Esophagus squamous epithelium (tissue), 4 donors: Measurements from ENCODE around the gene ASGR2.

Experiments
- POLR2A ChIP-seq, 4 donors: fragments of 450-650 bp; IDR thresholded peaks; one replicate each; pipeline ENCODE4 v1.6.1; 2017; ENCODE audit warnings: antibody characterized with exemption in 4 of 4, mild to moderate bottlenecking in 4 of 4, moderate library complexity in 3 of 4
- TF ChIP-seq, protein P1 (sequence below), 6 experiments: fragments of 450-650 bp in 4 of 6; fragments of 200-600 bp in 2 of 6; sonication (generic) in 2 of 6; IDR thresholded peaks; one replicate each; pipeline ENCODE4 v1.5.1; 2016 to 2019; ENCODE audit warnings: antibody characterized with exemption in 6 of 6, mild to moderate bottlenecking in 4 of 6, moderate library complexity in 4 of 6

DNA sequence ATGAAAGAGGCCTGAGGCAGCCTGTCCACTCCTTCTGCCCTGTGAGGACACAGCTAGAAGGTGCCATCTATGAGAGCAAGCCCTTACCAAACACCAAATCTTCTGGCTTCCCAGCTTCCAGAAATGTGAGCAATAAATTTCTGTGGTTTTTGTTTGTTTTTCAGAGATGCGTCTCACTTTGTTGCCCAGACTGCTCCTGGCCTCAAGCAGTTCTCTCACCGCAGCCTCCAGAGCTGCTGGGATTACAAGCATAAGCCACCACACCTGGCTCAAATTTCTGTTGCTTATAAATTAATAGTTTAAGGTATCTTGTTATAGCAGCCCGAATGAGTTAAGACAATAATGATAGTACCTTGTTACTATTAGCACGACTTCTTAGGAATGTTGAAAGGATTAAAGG lies 58.2 kb downstream of the ASGR2 start:
- no peak for TF ChIP-seq POLR2A (IDR thresholded peaks at IDR 0.05)
- TF ChIP-seq, protein P1, sequence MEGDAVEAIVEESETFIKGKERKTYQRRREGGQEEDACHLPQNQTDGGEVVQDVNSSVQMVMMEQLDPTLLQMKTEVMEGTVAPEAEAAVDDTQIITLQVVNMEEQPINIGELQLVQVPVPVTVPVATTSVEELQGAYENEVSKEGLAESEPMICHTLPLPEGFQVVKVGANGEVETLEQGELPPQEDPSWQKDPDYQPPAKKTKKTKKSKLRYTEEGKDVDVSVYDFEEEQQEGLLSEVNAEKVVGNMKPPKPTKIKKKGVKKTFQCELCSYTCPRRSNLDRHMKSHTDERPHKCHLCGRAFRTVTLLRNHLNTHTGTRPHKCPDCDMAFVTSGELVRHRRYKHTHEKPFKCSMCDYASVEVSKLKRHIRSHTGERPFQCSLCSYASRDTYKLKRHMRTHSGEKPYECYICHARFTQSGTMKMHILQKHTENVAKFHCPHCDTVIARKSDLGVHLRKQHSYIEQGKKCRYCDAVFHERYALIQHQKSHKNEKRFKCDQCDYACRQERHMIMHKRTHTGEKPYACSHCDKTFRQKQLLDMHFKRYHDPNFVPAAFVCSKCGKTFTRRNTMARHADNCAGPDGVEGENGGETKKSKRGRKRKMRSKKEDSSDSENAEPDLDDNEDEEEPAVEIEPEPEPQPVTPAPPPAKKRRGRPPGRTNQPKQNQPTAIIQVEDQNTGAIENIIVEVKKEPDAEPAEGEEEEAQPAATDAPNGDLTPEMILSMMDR (IDR thresholded peaks at IDR 0.05), result no peak
